Uterus (tissue), 2 donors: ENCODE measurements around the gene KRTAP5-10.
"Not testable (repeated sequence)": the region's sequence is repeated elsewhere in the genome, so short reads cannot be mapped to it uniquely, and the experiment has no call there.

Experiments used
- CTCF ChIP-seq, 4 experiments: fragments of 200-600 bp in 2 of 4; fragments of 450-650 bp in 2 of 4; sonication (generic) in 2 of 4; IDR thresholded peaks; one replicate each; pipeline ENCODE4 v1.5.1; 2016 to 2019; ENCODE audit warnings: antibody characterized with exemption in 4 of 4, mild to moderate bottlenecking in 2 of 4, moderate library complexity in 1 of 4
- POLR2A ChIP-seq, 2 donors: fragments of 450-650 bp; IDR thresholded peaks; one replicate each; pipeline ENCODE4 v1.6.1; 2016; ENCODE audit warnings: antibody characterized with exemption in 2 of 2, mild to moderate bottlenecking in 1 of 2, moderate library complexity in 1 of 2

GRCh38 chr11:71589546-71589920, 24.2 kb downstream of the KRTAP5-10 start:
- TF ChIP-seq CTCF, POLR2A (IDR thresholded peaks at IDR 0.05): not testable (repeated sequence)
